Esophagus squamous epithelium (tissue), 4 donors: Measurements from ENCODE around the gene HGF.

Source experiments
- CTCF ChIP-seq, 6 experiments: fragments of 450-650 bp in 4 of 6; fragments of 200-600 bp in 2 of 6; sonication (generic) in 2 of 6; IDR thresholded peaks; one replicate each; pipeline ENCODE4 v1.5.1; 2016 to 2019; ENCODE audit warnings: antibody characterized with exemption in 6 of 6, mild to moderate bottlenecking in 4 of 6, moderate library complexity in 4 of 6
- POLR2A ChIP-seq, 4 donors: fragments of 450-650 bp; IDR thresholded peaks; one replicate each; pipeline ENCODE4 v1.6.1; 2017; ENCODE audit warnings: antibody characterized with exemption in 4 of 4, mild to moderate bottlenecking in 4 of 4, moderate library complexity in 3 of 4

DNA sequence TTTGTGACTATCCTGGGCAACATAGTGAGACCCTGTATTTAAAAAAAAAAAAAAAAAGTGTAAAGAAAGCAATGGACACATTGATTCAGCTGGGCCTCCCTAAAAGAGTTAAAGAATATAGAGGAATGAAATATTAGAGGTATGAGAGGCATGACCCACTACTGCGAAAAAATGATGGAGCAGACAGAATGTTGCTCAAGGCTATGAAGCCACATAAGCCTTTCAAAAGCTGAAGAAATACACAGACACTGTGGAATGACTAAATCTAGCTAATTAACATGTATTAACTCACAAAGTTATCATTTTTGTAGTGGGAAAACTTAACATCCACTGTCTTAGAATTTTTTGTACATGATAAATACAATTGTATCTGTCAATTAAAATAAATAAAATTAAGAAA, 107.3 kb downstream of the HGF start:
- TF ChIP-seq CTCF (IDR thresholded peaks at IDR 0.05) (no peak), POLR2A (IDR thresholded peaks at IDR 0.05) (no peak)
